Occipital lobe (tissue), 2 donors: ENCODE data around the gene FBF1. TPM values are rescaled to one million over a fixed set of nuclear protein-coding genes. Genes with fewer than 3 reads are reported as not detected.
"Not testable (repeated sequence)": the region's sequence is repeated elsewhere in the genome, so short reads cannot be mapped to it uniquely, and the experiment has no call there.

Experiments
- DNase-seq: peaks from one replicate; lab custom pipeline; 2025; lab: John Stamatoyannopoulos, UW
- total RNA-seq: library from RNA; depleted of rRNA; stranded (reverse); fragments of >200 nt; gene quantifications from one replicate; pipeline ENCODE4 v1.2.3, GENCODE V29; 2014

Gene FBF1
- total RNA-seq, 1 donor from 2014 or later: 10.1 TPM

GRCh38 chr17:75876938-75877751 lies 63.7 kb downstream of the FBF1 start:
- peak; percentile 72 for DNase-seq

- DNase-seq: no peak
These were observed 64.5 kb downstream of the FBF1 start for GRCh38 chr17:75876190-75876937.

- peak; percentile 47 for DNase-seq
These were observed 65.0 kb downstream of the FBF1 start for GRCh38 chr17:75875940-75876189.

GRCh38 chr17:75875182-75875939 lies 65.5 kb downstream of the FBF1 start:
- no peak for DNase-seq

GRCh38 chr17:75874323-75875181 lies 66.3 kb downstream of the FBF1 start:
- no peak for DNase-seq

GRCh38 chr17:75873587-75874322 lies 67.1 kb downstream of the FBF1 start:
- DNase-seq: no peak

GRCh38 chr17:75872434-75873351 lies 68.1 kb downstream of the FBF1 start:
- DNase-seq: no peak

- DNase-seq: not testable (repeated sequence)
These were observed 70.6 kb downstream of the FBF1 start for GRCh38 chr17:75870228-75870627.

GRCh38 chr17:75869282-75870141 lies 71.3 kb downstream of the FBF1 start:
- peak; percentile 66 for DNase-seq

GRCh38 chr17:75868730-75869281 lies 72.0 kb downstream of the FBF1 start:
- not testable (repeated sequence) for DNase-seq

GRCh38 chr17:75865404-75866188 lies 75.2 kb downstream of the FBF1 start:
- DNase-seq: not testable (repeated sequence)

GRCh38 chr17:75864887-75865286 lies 76.0 kb downstream of the FBF1 start:
- not testable (repeated sequence) for DNase-seq

- DNase-seq: no peak
These were observed 76.4 kb downstream of the FBF1 start for GRCh38 chr17:75864448-75864871.

GRCh38 chr17:75861927-75862317 lies 78.9 kb downstream of the FBF1 start:
- no peak for DNase-seq
